Right lobe of liver (tissue), 6 donors: Measurements from ENCODE around the gene IFI30. TPM values are rescaled to one million over a fixed set of nuclear protein-coding genes. Genes with fewer than 3 reads are reported as not detected.

Experiments
- ATAC-seq, 4 donors: fragments of 200-7000 bp; cut with Tn5 transposase; one replicate each; pipeline ENCODE4 v1.9.1; 2020; ENCODE audit warnings: mild to moderate bottlenecking in 4 of 4, moderate library complexity in 4 of 4
- DNase-seq, 3 donors: peaks; one replicate each; pipeline ENCODE4 v3.0.0-alpha.2; 2020
- H3K27ac ChIP-seq, 3 donors: fragments of 200-600 bp; one replicate each; pipeline ENCODE4 v1.8.0; 2022
- H3K27me3 ChIP-seq, 2 donors: fragments of 200-600 bp; one replicate each; pipeline ENCODE4 v1.8.0; 2022
- H3K36me3 ChIP-seq, 4 donors: fragments of 200-600 bp; sonication (generic) in 1 of 4; one replicate each; pipeline versions ENCODE4 v1.5.1 to v1.8.0; 2017 to 2022; ENCODE audit warnings: control low read depth in 1 of 4
- H3K4me1 ChIP-seq, 4 donors: fragments of 200-600 bp; sonication (generic) in 1 of 4; one replicate each; pipeline versions ENCODE4 v1.5.1 to v1.8.0; 2017 to 2022; ENCODE audit warnings: control low read depth in 1 of 4
- H3K4me3 ChIP-seq, 3 donors: fragments of 200-600 bp; one replicate each; pipeline ENCODE4 v1.8.0; 2022
- H3K9me3 ChIP-seq, 4 donors: fragments of 200-600 bp; sonication (generic) in 1 of 4; one replicate each; pipeline versions ENCODE4 v1.5.1 to v1.8.0; 2017 to 2022; ENCODE audit warnings: control low read depth in 1 of 4
- CTCF ChIP-seq, 4 donors: fragments of 200-600 bp in 3 of 4; fragments of 450-650 bp in 1 of 4; IDR thresholded peaks; one replicate each; pipeline versions ENCODE4 v1.5.1 to v1.8.0; 2016 to 2022; ENCODE audit warnings: antibody characterized with exemption in 4 of 4, mild to moderate bottlenecking in 2 of 4
- POLR2A ChIP-seq: fragments of 450-650 bp; IDR thresholded peaks from one replicate; pipeline ENCODE4 v1.6.1; 2017; ENCODE audit warnings: antibody characterized with exemption, mild to moderate bottlenecking
- WGBS: methylation state at CpG from one replicate; pipeline ENCODE4 v1.1.6; 2018; ENCODE audit warnings: low coverage, low lambda C conversion rate; ENCODE audit not compliant: insufficient coverage; ENCODE audit errors: missing lambda C conversion rate; 5-methylcytosine and 5-hydroxymethylcytosine counted together
- intact Hi-C, 2 donors: fragments of 100-400 bp; cut with DNase I; formaldehyde crosslinking; loops; one replicate each; pipeline versions ENCODE4 v1.11.2 to v1.14.1; 2022
- total RNA-seq, 6 experiments: library from RNA; depleted of rRNA in 2 of 6; stranded (reverse); fragments of >200 nt in 2 of 6; fragmentation: NEBNext Ultra II Directional in 3 of 6; extraction: Animal tissue kit (Norgen Biotek cat#: 25700) in 3 of 6; gene quantifications; one replicate each; pipeline versions ENCODE4 v1.1.0 to v1.2.4, GENCODE V29; 2016 to 2023
- donor health status: DM: no; HTN: yes; CAD: no.
- donor health status: DM: no; HTN: no; CAD: no.
- donor health status: DM: no; HTN: no; CAD: no.
- donor health status: DM: no; HTN: yes; CAD: no.
- donor health status: DM: no; HTN: yes; CAD: no.

The IFI30 gene
- total RNA-seq, 6 experiments from 2014 or later: 54.0 to 205 (median 91.8) TPM

GRCh38 chr19:18174983-18175382 lies 1.4 kb downstream of the IFI30 start:
- Histone ChIP-seq H3K27me3 (no peaks in the 10 kb centered on the region), H3K4me3 (peak overlapping the region; percentile 59 to 75 (median 72)), H3K9me3 (no peaks in the 10 kb centered on the region), H3K36me3 (no peaks in the 10 kb centered on the region), H3K27ac (peak overlapping the region in 2 of 3 donors; percentile 70 to 82), H3K4me1 (peaks cover 0 to 13% (median 2%) of the 10 kb centered on the region in 4 donors)
- DNase-seq: no peak
- TF ChIP-seq CTCF (IDR thresholded peaks at IDR 0.05) (no peak), POLR2A (no peak)
- intact Hi-C loops: no loop called here
- no peak for ATAC-seq
- 79% methylated on average over 4 of the region's 11 CpGs for WGBS

- H3K4me1 ChIP-seq: peaks cover 0 to 13% (median 2%) of the 10 kb centered on the region in 4 donors
- H3K27me3 ChIP-seq: no peaks in the 10 kb centered on the region
- H3K9me3 ChIP-seq: no peaks in the 10 kb centered on the region
- intact Hi-C loops: no loop called here
- WGBS: 82% methylated on average over 6 of the region's 19 CpGs
- no peak overlapping the region for H3K4me3 ChIP-seq
- no peak for TF ChIP-seq CTCF (IDR thresholded peaks at IDR 0.05)
- TF ChIP-seq POLR2A: no peak
- ATAC-seq (no peak), DNase-seq (no peak)
- no peaks in the 10 kb centered on the region for H3K36me3 ChIP-seq
- no peak overlapping the region for H3K27ac ChIP-seq
Observed at GRCh38 chr19:18176367-18177310, 3.0 kb downstream of the IFI30 start.

- no peaks in the 10 kb centered on the region for H3K27me3 ChIP-seq
- intact Hi-C loops: no loop called here
- TF ChIP-seq CTCF (IDR thresholded peaks at IDR 0.05): no peak
- TF ChIP-seq POLR2A: no peak
- 72% methylated on average over 5 of the region's 5 CpGs for WGBS
- H3K9me3 ChIP-seq: no peaks in the 10 kb centered on the region
- DNase-seq: no peak
- H3K27ac ChIP-seq: no peak overlapping the region
- no peaks in the 10 kb centered on the region for H3K36me3 ChIP-seq
- H3K4me3 ChIP-seq: no peak overlapping the region
- H3K4me1 ChIP-seq: peaks cover 0 to 4% (median 0%) of the 10 kb centered on the region in 4 donors
- no peak for ATAC-seq
Observed at GRCh38 chr19:18179957-18180356, 6.3 kb downstream of the IFI30 start.

- H3K27ac ChIP-seq: no peak overlapping the region
- H3K27me3 ChIP-seq: no peaks in the 10 kb centered on the region
- TF ChIP-seq CTCF (IDR thresholded peaks at IDR 0.05) (no peak), POLR2A (no peak)
- no peaks in the 10 kb centered on the region for H3K9me3 ChIP-seq
- H3K4me1 ChIP-seq: no peaks in the 10 kb centered on the region
- no peaks in the 10 kb centered on the region for H3K36me3 ChIP-seq
- ATAC-seq: no peak
- DNase-seq: no peak
- H3K4me3 ChIP-seq: no peak overlapping the region
- intact Hi-C loops: no loop called here
Observed at GRCh38 chr19:18183529-18183928, 9.9 kb downstream of the IFI30 start.
